ENCODE results near the gene PIK3C2G.

Gene PIK3C2G

DNA sequence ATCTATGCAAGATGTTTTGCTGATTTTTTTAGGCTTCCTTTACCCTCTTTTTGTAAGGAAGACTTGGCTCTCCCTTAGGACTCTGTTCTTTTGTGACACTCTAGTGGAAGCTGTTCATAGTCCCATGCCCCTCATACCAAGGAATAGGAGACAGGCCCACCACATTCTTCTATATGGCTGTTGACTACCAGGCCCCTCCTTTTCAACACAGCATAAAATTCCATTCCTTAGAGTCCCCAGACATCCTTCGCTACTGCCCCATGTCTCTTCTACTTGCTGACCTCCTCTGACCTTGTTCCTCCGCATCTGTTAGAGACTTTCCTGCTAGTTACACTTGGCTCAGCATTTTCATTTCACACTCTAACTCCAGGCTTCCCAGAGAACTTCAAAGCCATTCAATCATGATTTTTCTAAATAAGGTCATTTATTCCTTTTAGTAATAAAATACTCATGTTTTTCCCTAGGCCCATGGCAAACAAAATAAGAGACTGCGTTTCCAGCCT is 9.7 kb downstream of the PIK3C2G start:
- no peak for TF ChIP-seq POLR2A (IDR thresholded peaks at IDR 0.05; ENCODE audit: low read depth, low read length)
- TF ChIP-seq PAX5 (IDR thresholded peaks at IDR 0.05; ENCODE audit: insufficient read depth, low read length, severe bottlenecking): no peak
- TF ChIP-seq SPI1 (IDR thresholded peaks at IDR 0.05; ENCODE audit: low read depth, low read length): no peak
- TF ChIP-seq POLR2AphosphoS5 (IDR thresholded peaks at IDR 0.05; ENCODE audit: low read depth, low read length): no peak
- TF ChIP-seq POU2F2 (IDR thresholded peaks at IDR 0.05; ENCODE audit: low read depth, low read length): no peak
- TF ChIP-seq TAF1 (IDR thresholded peaks at IDR 0.05; ENCODE audit: low read depth, low read length): no peak
- no peak for FAIRE-seq
- DNase-seq (ENCODE audit: insufficient read length, low spot score): no peak

DNA sequence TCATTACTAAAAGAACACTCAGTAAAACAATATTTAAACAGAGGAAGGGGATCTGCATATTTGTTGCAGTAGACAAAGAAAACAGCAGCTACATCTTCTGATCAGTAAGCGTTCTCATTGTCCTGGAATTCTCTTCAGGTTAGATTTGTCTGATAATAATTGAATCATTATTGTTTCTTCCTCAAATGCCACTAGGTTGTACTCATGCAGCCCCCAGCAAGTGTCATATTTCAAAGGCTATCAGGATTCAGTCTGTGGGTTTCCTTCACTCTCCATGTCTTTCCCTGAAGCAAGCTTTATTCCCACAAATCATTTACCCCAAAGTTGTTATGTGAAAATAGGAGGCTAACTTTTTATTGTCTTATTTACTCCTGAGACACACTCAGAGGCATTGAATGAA is 14.7 kb downstream of the PIK3C2G start:
- FAIRE-seq (no peak), DNase-seq (ENCODE audit: insufficient read length, low spot score) (no peak)
- TF ChIP-seq TAF1 (IDR thresholded peaks at IDR 0.05; ENCODE audit: low read depth, low read length) (no peak), SPI1 (IDR thresholded peaks at IDR 0.05; ENCODE audit: low read depth, low read length) (no peak), PAX5 (IDR thresholded peaks at IDR 0.05; ENCODE audit: insufficient read depth, low read length, severe bottlenecking) (no peak), POLR2AphosphoS5 (IDR thresholded peaks at IDR 0.05; ENCODE audit: low read depth, low read length) (no peak), POU2F2 (IDR thresholded peaks at IDR 0.05; ENCODE audit: low read depth, low read length) (no peak), POLR2A (IDR thresholded peaks at IDR 0.05; ENCODE audit: low read depth, low read length) (no peak)

DNA sequence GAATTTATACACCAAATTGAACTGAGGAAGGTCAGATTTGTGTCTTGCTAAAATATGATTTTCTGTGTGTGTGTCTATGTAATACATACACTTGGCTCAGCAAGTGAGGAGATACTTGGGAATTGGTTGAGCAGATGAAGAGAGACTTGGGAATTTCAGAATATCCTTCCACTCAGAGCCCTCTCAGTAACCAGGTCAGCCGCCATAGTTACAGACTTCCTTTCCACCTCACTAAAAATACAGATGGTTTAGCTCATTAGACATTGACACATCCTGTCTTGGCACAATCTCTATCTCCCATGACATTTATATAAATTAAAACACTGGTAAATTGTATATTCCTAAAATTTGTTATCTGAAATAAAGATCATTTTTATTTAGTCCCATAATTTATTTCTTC is 15.9 kb downstream of the PIK3C2G start:
- TF ChIP-seq PAX5 (IDR thresholded peaks at IDR 0.05; ENCODE audit: insufficient read depth, low read length, severe bottlenecking) (no peak), TAF1 (IDR thresholded peaks at IDR 0.05; ENCODE audit: low read depth, low read length) (no peak), POU2F2 (IDR thresholded peaks at IDR 0.05; ENCODE audit: low read depth, low read length) (no peak), POLR2AphosphoS5 (IDR thresholded peaks at IDR 0.05; ENCODE audit: low read depth, low read length) (no peak), POLR2A (IDR thresholded peaks at IDR 0.05; ENCODE audit: low read depth, low read length) (no peak), SPI1 (IDR thresholded peaks at IDR 0.05; ENCODE audit: low read depth, low read length) (no peak)
- FAIRE-seq: no peak
- no peak for DNase-seq (ENCODE audit: insufficient read length, low spot score)

DNA sequence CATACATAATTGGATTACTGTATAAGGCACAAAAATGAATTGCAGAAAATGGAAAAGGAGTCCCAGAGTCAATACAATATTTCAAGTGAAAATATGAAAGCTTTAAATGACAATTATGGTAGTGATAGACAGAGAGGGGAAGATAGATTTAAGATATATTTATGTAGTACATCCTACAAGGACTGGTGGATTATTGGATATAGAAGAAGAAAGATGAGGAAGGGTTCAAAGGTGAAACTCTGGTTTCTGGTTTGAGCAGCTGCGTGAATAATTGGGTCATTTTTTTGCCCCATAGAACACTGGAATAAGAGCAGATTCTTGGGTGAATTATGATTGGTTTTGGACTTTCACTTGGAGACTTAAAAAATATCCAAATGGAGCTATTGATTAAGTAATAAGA is 19.4 kb downstream of the PIK3C2G start:
- FAIRE-seq: no peak
- TF ChIP-seq PAX5 (IDR thresholded peaks at IDR 0.05; ENCODE audit: insufficient read depth, low read length, severe bottlenecking) (no peak), SPI1 (IDR thresholded peaks at IDR 0.05; ENCODE audit: low read depth, low read length) (no peak), POLR2A (IDR thresholded peaks at IDR 0.05; ENCODE audit: low read depth, low read length) (no peak), POU2F2 (IDR thresholded peaks at IDR 0.05; ENCODE audit: low read depth, low read length) (no peak), TAF1 (IDR thresholded peaks at IDR 0.05; ENCODE audit: low read depth, low read length) (no peak), POLR2AphosphoS5 (IDR thresholded peaks at IDR 0.05; ENCODE audit: low read depth, low read length) (no peak)
- DNase-seq (ENCODE audit: insufficient read length, low spot score): no peak

DNA sequence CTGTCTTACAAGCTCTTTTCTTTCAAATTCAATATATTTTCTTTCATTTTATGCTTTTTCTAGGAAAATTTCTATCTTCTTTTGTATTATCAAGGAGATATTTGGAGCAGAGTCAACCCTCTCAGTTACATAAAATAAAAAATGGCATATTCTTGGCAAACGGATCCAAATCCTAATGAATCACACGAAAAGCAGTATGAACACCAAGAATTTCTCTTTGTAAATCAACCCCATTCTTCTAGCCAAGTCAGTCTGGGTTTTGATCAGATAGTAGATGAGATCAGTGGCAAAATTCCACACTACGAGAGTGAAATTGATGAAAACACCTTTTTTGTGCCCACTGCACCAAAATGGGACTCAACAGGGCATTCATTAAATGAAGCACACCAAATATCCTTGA is 20.6 kb downstream of the PIK3C2G start:
- FAIRE-seq: no peak
- TF ChIP-seq POU2F2 (IDR thresholded peaks at IDR 0.05; ENCODE audit: low read depth, low read length): no peak
- no peak for TF ChIP-seq SPI1 (IDR thresholded peaks at IDR 0.05; ENCODE audit: low read depth, low read length)
- no peak for TF ChIP-seq TAF1 (IDR thresholded peaks at IDR 0.05; ENCODE audit: low read depth, low read length)
- no peak for TF ChIP-seq PAX5 (IDR thresholded peaks at IDR 0.05; ENCODE audit: insufficient read depth, low read length, severe bottlenecking)
- TF ChIP-seq POLR2A (IDR thresholded peaks at IDR 0.05; ENCODE audit: low read depth, low read length): no peak
- TF ChIP-seq POLR2AphosphoS5 (IDR thresholded peaks at IDR 0.05; ENCODE audit: low read depth, low read length): no peak

DNA sequence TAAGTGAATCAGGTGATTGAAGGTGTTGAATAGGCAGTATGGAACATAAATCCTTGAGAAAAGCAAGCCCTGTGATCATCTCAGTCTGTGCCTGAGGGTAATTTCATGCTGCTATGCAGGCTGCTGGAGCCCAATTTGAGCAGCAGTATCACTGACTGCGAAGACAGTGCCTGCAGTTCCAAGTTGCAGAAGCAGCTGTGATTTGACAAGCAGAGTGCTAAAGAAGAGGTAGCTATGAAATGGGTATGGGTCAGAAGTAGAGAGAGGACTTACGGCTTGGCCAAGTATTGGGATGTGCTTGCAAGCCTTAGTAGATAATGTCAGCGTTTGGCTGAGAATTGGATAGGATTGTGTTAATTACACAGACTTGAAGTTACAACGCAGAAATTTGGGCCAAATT is 22.5 kb downstream of the PIK3C2G start:
- DNase-seq (ENCODE audit: insufficient read length, low spot score) (no peak), FAIRE-seq (no peak)
- TF ChIP-seq POU2F2 (IDR thresholded peaks at IDR 0.05; ENCODE audit: low read depth, low read length) (no peak), POLR2A (IDR thresholded peaks at IDR 0.05; ENCODE audit: low read depth, low read length) (no peak), POLR2AphosphoS5 (IDR thresholded peaks at IDR 0.05; ENCODE audit: low read depth, low read length) (no peak), PAX5 (IDR thresholded peaks at IDR 0.05; ENCODE audit: insufficient read depth, low read length, severe bottlenecking) (no peak), SPI1 (IDR thresholded peaks at IDR 0.05; ENCODE audit: low read depth, low read length) (no peak), TAF1 (IDR thresholded peaks at IDR 0.05; ENCODE audit: low read depth, low read length) (no peak)

More for the DNA sequence above, 20.6 kb downstream of the PIK3C2G start:
- DNase-seq (ENCODE audit: insufficient read length, low spot score): no peak

DNA sequence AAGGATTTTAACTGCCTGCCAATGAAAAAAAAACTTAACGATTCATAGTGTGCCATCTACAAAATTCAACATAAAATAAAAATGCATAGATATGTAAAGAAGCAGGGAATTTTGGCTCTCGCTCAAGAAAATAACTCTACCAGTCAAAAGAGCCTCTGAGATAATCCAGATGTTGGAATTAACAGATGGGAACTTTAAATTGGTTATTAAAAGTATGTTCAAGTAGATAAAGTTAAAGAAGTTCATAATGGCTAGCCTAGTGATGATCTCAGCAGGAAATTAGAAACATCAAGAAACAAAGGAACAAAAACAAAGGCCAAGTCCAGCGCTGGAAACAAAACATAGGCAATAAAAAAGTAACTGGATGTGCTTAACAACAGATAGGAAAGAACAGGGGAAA is 23.1 kb downstream of the PIK3C2G start:
- TF ChIP-seq POLR2AphosphoS5 (IDR thresholded peaks at IDR 0.05; ENCODE audit: low read depth, low read length) (no peak), POU2F2 (IDR thresholded peaks at IDR 0.05; ENCODE audit: low read depth, low read length) (no peak)
- DNase-seq (ENCODE audit: insufficient read length, low spot score): no peak
- no peak for FAIRE-seq

DNA sequence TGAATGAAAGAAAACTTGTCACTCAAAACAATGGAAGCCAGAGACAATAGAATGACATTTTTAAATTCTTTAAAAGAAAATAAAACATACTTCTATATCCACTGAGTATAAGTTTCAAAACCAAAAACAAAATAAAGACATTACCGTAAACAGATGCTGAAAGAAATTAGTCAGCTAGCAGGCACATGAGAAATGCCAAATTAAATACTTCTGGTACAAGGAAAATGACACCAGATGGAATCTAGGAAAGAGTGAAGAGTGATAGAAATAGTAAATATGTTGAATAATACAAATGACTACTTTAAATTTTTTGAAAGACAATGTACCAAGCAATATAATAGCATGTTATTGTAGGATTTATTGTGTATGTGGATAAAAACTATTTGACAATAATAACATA is 23.8 kb downstream of the PIK3C2G start:
- no peak for TF ChIP-seq POLR2A (IDR thresholded peaks at IDR 0.05; ENCODE audit: low read depth, low read length)
- TF ChIP-seq POU2F2 (IDR thresholded peaks at IDR 0.05; ENCODE audit: low read depth, low read length): no peak
- no peak for TF ChIP-seq POLR2AphosphoS5 (IDR thresholded peaks at IDR 0.05; ENCODE audit: low read depth, low read length)
- TF ChIP-seq SPI1 (IDR thresholded peaks at IDR 0.05; ENCODE audit: low read depth, low read length): no peak
- no peak for TF ChIP-seq PAX5 (IDR thresholded peaks at IDR 0.05; ENCODE audit: insufficient read depth, low read length, severe bottlenecking)
- TF ChIP-seq TAF1 (IDR thresholded peaks at IDR 0.05; ENCODE audit: low read depth, low read length): no peak
- FAIRE-seq (no peak), DNase-seq (ENCODE audit: insufficient read length, low spot score) (no peak)

DNA sequence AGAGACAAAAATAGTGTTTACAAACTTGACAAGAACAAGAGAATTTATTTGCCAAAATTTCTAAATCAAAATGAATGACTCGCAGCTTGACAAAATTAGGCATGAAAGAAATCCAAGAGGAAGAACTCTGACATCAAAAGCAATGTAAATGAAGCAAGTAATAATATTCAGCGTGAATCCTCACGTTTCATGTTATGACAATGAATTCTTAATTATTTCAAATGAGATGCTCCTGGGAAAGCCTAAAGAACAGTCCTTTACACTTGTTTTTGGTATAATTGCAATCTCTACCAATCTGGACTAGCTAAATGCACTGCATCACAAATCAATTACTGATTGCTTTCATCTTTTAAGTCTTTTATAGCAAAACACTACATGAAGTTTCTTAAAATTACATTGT is 29.1 kb downstream of the PIK3C2G start:
- TF ChIP-seq POU2F2 (IDR thresholded peaks at IDR 0.05; ENCODE audit: low read depth, low read length) (no peak), POLR2AphosphoS5 (IDR thresholded peaks at IDR 0.05; ENCODE audit: low read depth, low read length) (no peak)
- DNase-seq (ENCODE audit: insufficient read length, low spot score) (no peak), FAIRE-seq (no peak)

DNA sequence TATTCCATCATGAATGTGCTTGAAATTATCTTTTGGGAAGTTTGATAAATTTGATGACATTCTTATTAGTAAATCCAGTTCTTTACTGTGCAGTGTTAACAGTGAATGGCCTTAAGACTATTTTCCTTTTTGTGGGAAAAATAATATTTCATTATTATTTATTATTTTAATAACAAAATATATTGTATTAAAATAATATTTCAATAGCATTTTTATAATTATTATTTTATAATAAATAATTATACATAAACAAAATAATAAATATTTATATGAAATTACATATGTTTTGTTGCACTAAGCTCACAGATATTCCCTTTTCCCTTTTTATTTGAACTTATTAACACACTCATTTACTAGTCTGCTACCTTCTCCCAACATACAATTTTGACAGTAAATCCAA is 33.6 kb downstream of the PIK3C2G start:
- TF ChIP-seq POLR2AphosphoS5 (IDR thresholded peaks at IDR 0.05; ENCODE audit: low read depth, low read length) (no peak), SPI1 (IDR thresholded peaks at IDR 0.05; ENCODE audit: low read depth, low read length) (no peak), POU2F2 (IDR thresholded peaks at IDR 0.05; ENCODE audit: low read depth, low read length) (no peak), PAX5 (IDR thresholded peaks at IDR 0.05; ENCODE audit: insufficient read depth, low read length, severe bottlenecking) (no peak), TAF1 (IDR thresholded peaks at IDR 0.05; ENCODE audit: low read depth, low read length) (no peak), POLR2A (IDR thresholded peaks at IDR 0.05; ENCODE audit: low read depth, low read length) (no peak)
- no peak for FAIRE-seq

More for the DNA sequence above, 33.6 kb downstream of the PIK3C2G start:
- DNase-seq (ENCODE audit: insufficient read length, low spot score): no peak

Data from GM12891 (cell line).